HG03439 (cell line): ENCODE measurements around the gene ITGB6.
"Not testable (repeated sequence)": the region's sequence is repeated elsewhere in the genome, so short reads cannot be mapped to it uniquely, and the experiment has no call there.

Source experiments
- ATAC-seq: cut with Tn5 transposase; IDR thresholded peaks from one replicate; pipeline ENCODE4 v1.9.1; 2021; ENCODE audit warnings: mild to moderate bottlenecking, moderate library complexity; ENCODE audit not compliant: unreplicated experiment

ITGB6 gene

GRCh38 chr2:160142472-160142871 is 57.6 kb downstream of the ITGB6 start:
- no peak for ATAC-seq

GRCh38 chr2:160141912-160142311 is 58.2 kb downstream of the ITGB6 start:
- no peak for ATAC-seq

- ATAC-seq, result no peak
These were observed 58.7 kb downstream of the ITGB6 start for GRCh38 chr2:160141419-160141818.

- ATAC-seq, result no peak
These were observed 59.6 kb downstream of the ITGB6 start for GRCh38 chr2:160140471-160140870.

GRCh38 chr2:160139991-160140390 is 60.1 kb downstream of the ITGB6 start:
- no peak for ATAC-seq

- ATAC-seq, result no peak
These were observed 60.7 kb downstream of the ITGB6 start for GRCh38 chr2:160139350-160139749.

GRCh38 chr2:160138406-160138805 is 61.7 kb downstream of the ITGB6 start:
- ATAC-seq, result no peak

GRCh38 chr2:160137464-160137863 is 62.6 kb downstream of the ITGB6 start:
- ATAC-seq, result no peak

- ATAC-seq, result no peak
These were observed 67.3 kb downstream of the ITGB6 start for GRCh38 chr2:160132761-160133160.

GRCh38 chr2:160126756-160127155 is 73.3 kb downstream of the ITGB6 start:
- no peak for ATAC-seq

- no peak for ATAC-seq
These were observed 73.8 kb downstream of the ITGB6 start for GRCh38 chr2:160126315-160126714.

- ATAC-seq, result no peak
These were observed 74.2 kb downstream of the ITGB6 start for GRCh38 chr2:160125828-160126227.

- no peak for ATAC-seq
These were observed 74.7 kb downstream of the ITGB6 start for GRCh38 chr2:160125366-160125765.

GRCh38 chr2:160124571-160124970 is 75.5 kb downstream of the ITGB6 start:
- ATAC-seq, result no peak

GRCh38 chr2:160114721-160115120 is 85.4 kb downstream of the ITGB6 start:
- ATAC-seq, result not testable (repeated sequence)

- no peak for ATAC-seq
These were observed 86.1 kb downstream of the ITGB6 start for GRCh38 chr2:160114020-160114419.

- ATAC-seq, result peak; percentile 76
These were observed 87.9 kb downstream of the ITGB6 start for GRCh38 chr2:160111951-160112798.

- no peak for ATAC-seq
These were observed 89.3 kb downstream of the ITGB6 start for GRCh38 chr2:160110674-160111239.

GRCh38 chr2:160109939-160110673 is 90.0 kb downstream of the ITGB6 start:
- ATAC-seq, result peak; percentile 71

- ATAC-seq, result no peak
These were observed 90.8 kb downstream of the ITGB6 start for GRCh38 chr2:160109243-160109642.

- ATAC-seq, result no peak
These were observed 91.4 kb downstream of the ITGB6 start for GRCh38 chr2:160108646-160109045.

- ATAC-seq, result no peak
These were observed 94.7 kb downstream of the ITGB6 start for GRCh38 chr2:160105366-160105765.
